GM12865 (cell line): Measurements from ENCODE around the gene MED12L.

Experiments
- DNase-seq: peaks from one replicate; pipeline ENCODE4 v3.0.0; 2010; ENCODE audit warnings: low read depth
- H3K4me3 ChIP-seq: 2 replicates; pipeline ENCODE4 v1.5.1; 2011; ENCODE audit warnings: mild to moderate bottlenecking, low read depth, low read length, control low read depth
- CTCF ChIP-seq: IDR thresholded peaks from 2 replicates; pipeline ENCODE4 v1.5.1; 2011; ENCODE audit warnings: low read length, control low read depth, low read depth, inconsistent platforms; ENCODE audit not compliant: insufficient read depth; ENCODE audit errors: missing control alignments

MED12L gene

GRCh38 chr3:151393146-151393830, 307.8 kb downstream of the MED12L start:
- no peak for TF ChIP-seq CTCF
- DNase-seq, result no peak
- no peak overlapping the region for H3K4me3 ChIP-seq

GRCh38 chr3:151393941-151394340, 308.5 kb downstream of the MED12L start:
- TF ChIP-seq CTCF, result no peak
- H3K4me3 ChIP-seq, result no peak overlapping the region
- DNase-seq, result no peak

GRCh38 chr3:151394611-151395010, 309.1 kb downstream of the MED12L start:
- DNase-seq, result no peak
- TF ChIP-seq CTCF, result no peak
- H3K4me3 ChIP-seq, result no peak overlapping the region

- no peak for DNase-seq
- TF ChIP-seq CTCF, result no peak
- H3K4me3 ChIP-seq, result no peak overlapping the region
Observed at GRCh38 chr3:151395806-151396205, 310.3 kb downstream of the MED12L start.

GRCh38 chr3:151398895-151399294, 313.4 kb downstream of the MED12L start:
- DNase-seq, result peak; percentile 17
- no peak overlapping the region for H3K4me3 ChIP-seq
- no peak for TF ChIP-seq CTCF

GRCh38 chr3:151400341-151400740, 314.9 kb downstream of the MED12L start:
- TF ChIP-seq CTCF, result no peak
- DNase-seq, result no peak
- H3K4me3 ChIP-seq, result no peak overlapping the region

GRCh38 chr3:151402349-151402748, 316.9 kb downstream of the MED12L start:
- no peak for TF ChIP-seq CTCF
- no peak for DNase-seq
- H3K4me3 ChIP-seq, result no peak overlapping the region
